Spleen (tissue), 11 donors: Measurements from ENCODE around the gene RYR2. TPM values are rescaled to one million over a fixed set of nuclear protein-coding genes. Genes with fewer than 3 reads are reported as not detected.

Experiments
- DNase-seq: peaks from one replicate; pipeline ENCODE4 v3.0.0-alpha.2; 2020
- H3K27ac ChIP-seq, 8 donors: fragments of 200-600 bp; sonication (generic) in 7 of 8; 1 replicate in 4 of 8; 2 replicates in 4 of 8; pipeline versions ENCODE4 v1.5.0 to v1.8.0; 2016 to 2021; ENCODE audit warnings: inconsistent platforms in 4 of 8, mild to moderate bottlenecking in 4 of 8, moderate library complexity in 1 of 8
- H3K27me3 ChIP-seq, 7 donors: fragments of 200-600 bp; sonication (generic) in 6 of 7; replicated peaks in 1 of 7; 1 replicate in 4 of 7; 2 replicates in 3 of 7; pipeline versions ENCODE4 v1.5.0 to v1.8.0; 2016 to 2021; ENCODE audit warnings: inconsistent platforms in 3 of 7, mild to moderate bottlenecking in 1 of 7
- H3K36me3 ChIP-seq, 6 donors: fragments of 200-600 bp; sonication (generic) in 5 of 6; 1 replicate in 4 of 6; 2 replicates in 2 of 6; pipeline versions ENCODE4 v1.5.0 to v1.8.0; 2016 to 2021; ENCODE audit warnings: inconsistent platforms in 2 of 6
- H3K4me1 ChIP-seq, 6 donors: fragments of 200-600 bp; sonication (generic) in 5 of 6; 1 replicate in 3 of 6; 2 replicates in 3 of 6; pipeline versions ENCODE4 v1.5.0 to v1.8.0; 2016 to 2021; ENCODE audit warnings: inconsistent platforms in 3 of 6
- H3K4me3 ChIP-seq, 8 donors: fragments of 200-600 bp; sonication (generic) in 7 of 8; 1 replicate in 4 of 8; 2 replicates in 4 of 8; pipeline versions ENCODE4 v1.5.0 to v1.8.0; 2016 to 2021; ENCODE audit warnings: inconsistent platforms in 4 of 8, mild to moderate bottlenecking in 4 of 8, moderate library complexity in 2 of 8
- H3K9me3 ChIP-seq, 8 donors: fragments of 200-600 bp; sonication (generic) in 7 of 8; 1 replicate in 4 of 8; 2 replicates in 4 of 8; pipeline versions ENCODE4 v1.5.0 to v1.8.0; 2016 to 2021; ENCODE audit warnings: inconsistent platforms in 4 of 8
- CTCF ChIP-seq, 11 experiments: fragments of 200-600 bp in 7 of 11; fragments of 450-650 bp in 4 of 11; sonication (generic) in 4 of 11; IDR thresholded peaks in 8 of 11; conservative IDR thresholded peaks in 3 of 11; 1 replicate in 7 of 11; 2 replicates in 4 of 11; pipeline versions ENCODE4 v1.4.0 to v1.8.0; 2016 to 2021; ENCODE audit warnings: antibody characterized with exemption in 11 of 11, inconsistent platforms in 4 of 11, mild to moderate bottlenecking in 1 of 11
- POLR2A ChIP-seq, 3 donors: fragments of 450-650 bp; IDR thresholded peaks; one replicate each; pipeline ENCODE4 v1.5.1; 2017; ENCODE audit warnings: antibody characterized with exemption in 3 of 3, mild to moderate bottlenecking in 1 of 3
- POLR2AphosphoS5 ChIP-seq, 3 donors: sonication (generic); formaldehyde crosslinking; IDR thresholded peaks; one replicate each; pipeline ENCODE4 v1.5.1; 2017; ENCODE audit warnings: antibody characterized with exemption in 3 of 3
- WGBS, 5 donors: extraction: QIAGEN DNeasy Blood & Tissue Kit in 3 of 5; methylation state at CpG; one replicate each; pipeline versions ENCODE4 v1.1.5 to v1.1.7; 2013 to 2018; 5-methylcytosine and 5-hydroxymethylcytosine counted together
- intact Hi-C: fragments of 100-400 bp; cut with DNase I; formaldehyde crosslinking; loops from one replicate; pipeline ENCODE4 v1.15.0; 2023; ENCODE audit warnings: low total_unique reads
- polyA plus RNA-seq, 3 donors: library from polyadenylated mRNA; stranded (reverse); fragments of 200-250 nt; gene quantifications; one replicate each; pipeline ENCODE4 v1.2.1, GENCODE V29; 2013
- total RNA-seq, 7 donors: library from RNA; depleted of rRNA in 3 of 7; stranded (reverse); fragments of >200 nt in 3 of 7; fragmentation: NEBNext Ultra II Directional in 4 of 7; extraction: Animal tissue kit (Norgen Biotek cat#: 25700) in 4 of 7; gene quantifications; one replicate each; pipeline versions ENCODE4 v1.1.0 to v1.2.1, GENCODE V29; 2016 to 2021
- donor health status: healthy with polysubstance abuse.
- donor health status: DM: no; HTN: no; CAD: no; lungs with moderate emphysema.
- donor health status: DM: no; HTN: no; CAD: no.
- donor health status: Bipolar disorder and iron deficiency.
- donor health status: healthy.
- donor health status: DM: no; HTN: no; CAD: no.
- donor health status: DM: yes; HTN: yes; CAD: no.

Gene RYR2
- total and polyA plus RNA-seq, 10 donors = 0.12 to 7.1 (median 3.7) TPM

- TF ChIP-seq POLR2A (IDR thresholded peaks at IDR 0.05) = no peak
- no peak for TF ChIP-seq CTCF (IDR thresholded peaks at IDR 0.05 in 8 of 11, conservative IDR thresholded peaks at IDR 0.05 in 3 of 11)
- TF ChIP-seq POLR2AphosphoS5 (IDR thresholded peaks at IDR 0.05) = no peak
- Histone ChIP-seq H3K9me3 (no peaks in the 10 kb centered on the region), H3K4me1 (no peaks in the 10 kb centered on the region), H3K27me3 (no peaks in the 10 kb centered on the region), H3K4me3 (no peak overlapping the region), H3K36me3 (no peaks in the 10 kb centered on the region), H3K27ac (no peak overlapping the region)
- WGBS, 5 donors = 79 to 87% (median 83%) methylated on average over 3 to 4 of the region's 4 CpGs
- DNase-seq = no peak
- intact Hi-C loops = no loop called here
Measured at GRCh38 chr1:237428809-237429208, 386.8 kb downstream of the RYR2 start.

- WGBS, 5 donors = 62 to 89% (median 79%) methylated on average over 2 to 3 of the region's 3 CpGs
- H3K27me3 ChIP-seq = no peaks in the 10 kb centered on the region
- no peak for DNase-seq
- H3K4me3 ChIP-seq = no peak overlapping the region
- no peak overlapping the region for H3K27ac ChIP-seq
- TF ChIP-seq POLR2A (IDR thresholded peaks at IDR 0.05) = no peak
- no peak for TF ChIP-seq POLR2AphosphoS5 (IDR thresholded peaks at IDR 0.05)
- no peak for TF ChIP-seq CTCF (IDR thresholded peaks at IDR 0.05 in 8 of 11, conservative IDR thresholded peaks at IDR 0.05 in 3 of 11)
- H3K9me3 ChIP-seq = no peaks in the 10 kb centered on the region
- intact Hi-C loops = no loop called here
- no peaks in the 10 kb centered on the region for H3K4me1 ChIP-seq
- no peaks in the 10 kb centered on the region for H3K36me3 ChIP-seq
Measured at GRCh38 chr1:237429252-237429651, 387.3 kb downstream of the RYR2 start.

GRCh38 chr1:237431448-237431847 is 389.5 kb downstream of the RYR2 start:
- H3K36me3 ChIP-seq = no peaks in the 10 kb centered on the region
- no peaks in the 10 kb centered on the region for H3K27me3 ChIP-seq
- no peak overlapping the region for H3K27ac ChIP-seq
- TF ChIP-seq POLR2A (IDR thresholded peaks at IDR 0.05) = no peak
- TF ChIP-seq POLR2AphosphoS5 (IDR thresholded peaks at IDR 0.05) = no peak
- TF ChIP-seq CTCF (IDR thresholded peaks at IDR 0.05 in 8 of 11, conservative IDR thresholded peaks at IDR 0.05 in 3 of 11) = no peak
- intact Hi-C loops = no loop called here
- H3K9me3 ChIP-seq = no peaks in the 10 kb centered on the region
- H3K4me3 ChIP-seq = no peak overlapping the region
- DNase-seq = no peak
- no peaks in the 10 kb centered on the region for H3K4me1 ChIP-seq

- Histone ChIP-seq H3K9me3 (no peaks in the 10 kb centered on the region), H3K4me3 (no peak overlapping the region), H3K36me3 (no peaks in the 10 kb centered on the region), H3K27ac (no peak overlapping the region), H3K27me3 (no peaks in the 10 kb centered on the region), H3K4me1 (no peaks in the 10 kb centered on the region)
- intact Hi-C loops = no loop called here
- no peak for DNase-seq
- TF ChIP-seq CTCF (IDR thresholded peaks at IDR 0.05 in 8 of 11, conservative IDR thresholded peaks at IDR 0.05 in 3 of 11) = no peak
- no peak for TF ChIP-seq POLR2AphosphoS5 (IDR thresholded peaks at IDR 0.05)
- TF ChIP-seq POLR2A (IDR thresholded peaks at IDR 0.05) = no peak
- WGBS, 5 donors = 41 to 90% (median 58%) methylated on average over 2 of the region's 2 CpGs
Measured at GRCh38 chr1:237440346-237440745, 398.4 kb downstream of the RYR2 start.
